Measurements from ENCODE around the gene PEX11A.

DNA sequence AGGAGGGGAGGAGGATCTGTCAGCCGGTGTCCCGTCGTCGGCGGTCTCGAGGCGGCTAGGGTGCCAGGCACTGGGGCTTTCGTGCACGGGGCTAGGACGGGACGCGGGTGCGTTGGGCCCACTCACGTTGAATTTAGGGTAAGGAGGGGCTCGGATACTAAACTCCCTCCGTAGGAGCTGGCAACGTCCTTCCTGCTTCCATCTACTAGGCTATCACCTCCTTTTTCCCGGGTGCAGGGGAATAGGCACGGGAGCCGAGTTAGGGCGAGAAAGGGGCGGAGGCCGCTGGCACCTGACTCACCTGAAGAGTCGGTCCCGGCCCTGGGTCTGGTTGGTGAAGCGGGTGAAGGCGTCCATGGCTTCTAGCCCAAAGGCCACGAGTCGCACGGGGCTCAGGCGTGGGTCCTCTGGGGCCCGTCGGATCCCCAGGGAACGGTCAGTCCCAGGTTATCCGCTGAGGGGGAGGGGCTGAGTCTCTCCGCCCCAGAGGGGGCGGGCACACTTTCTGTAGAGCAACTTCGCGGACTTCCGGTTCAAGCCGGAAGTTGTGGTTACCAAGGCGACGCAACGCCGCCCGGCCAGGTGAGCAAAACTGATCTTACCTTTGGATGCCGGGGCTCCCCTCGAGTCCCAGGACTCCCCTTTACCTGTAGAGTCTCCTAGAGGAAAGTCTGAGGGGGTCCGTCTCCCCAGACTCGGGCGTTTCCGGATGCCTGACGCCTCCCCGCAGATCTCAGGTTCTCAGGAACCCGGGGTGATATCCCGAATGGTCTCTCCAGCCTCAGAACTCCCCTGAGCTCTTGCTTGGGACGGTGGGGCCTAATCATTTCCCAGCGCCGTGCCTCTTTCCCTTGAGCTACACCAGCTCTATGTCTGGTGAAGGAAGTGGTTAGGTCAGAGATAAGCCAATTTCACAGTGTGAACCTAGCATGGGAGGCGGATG is at the start of gene PEX11A, which contains the start of gene WDR93:
- TF ChIP-seq, protein P1, sequence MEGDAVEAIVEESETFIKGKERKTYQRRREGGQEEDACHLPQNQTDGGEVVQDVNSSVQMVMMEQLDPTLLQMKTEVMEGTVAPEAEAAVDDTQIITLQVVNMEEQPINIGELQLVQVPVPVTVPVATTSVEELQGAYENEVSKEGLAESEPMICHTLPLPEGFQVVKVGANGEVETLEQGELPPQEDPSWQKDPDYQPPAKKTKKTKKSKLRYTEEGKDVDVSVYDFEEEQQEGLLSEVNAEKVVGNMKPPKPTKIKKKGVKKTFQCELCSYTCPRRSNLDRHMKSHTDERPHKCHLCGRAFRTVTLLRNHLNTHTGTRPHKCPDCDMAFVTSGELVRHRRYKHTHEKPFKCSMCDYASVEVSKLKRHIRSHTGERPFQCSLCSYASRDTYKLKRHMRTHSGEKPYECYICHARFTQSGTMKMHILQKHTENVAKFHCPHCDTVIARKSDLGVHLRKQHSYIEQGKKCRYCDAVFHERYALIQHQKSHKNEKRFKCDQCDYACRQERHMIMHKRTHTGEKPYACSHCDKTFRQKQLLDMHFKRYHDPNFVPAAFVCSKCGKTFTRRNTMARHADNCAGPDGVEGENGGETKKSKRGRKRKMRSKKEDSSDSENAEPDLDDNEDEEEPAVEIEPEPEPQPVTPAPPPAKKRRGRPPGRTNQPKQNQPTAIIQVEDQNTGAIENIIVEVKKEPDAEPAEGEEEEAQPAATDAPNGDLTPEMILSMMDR (IDR thresholded peaks at IDR 0.05), result no peak
- TF ChIP-seq POLR2A (IDR thresholded peaks at IDR 0.05), result no peak

All from lower leg skin (tissue), 3 donors.